DMS114 treated with DMSO at 0.1 percent for 48 hours (cell line): ENCODE measurements around the gene OLFM2.
"Not testable (repeated sequence)": the region's sequence is repeated elsewhere in the genome, so short reads cannot be mapped to it uniquely, and the experiment has no call there.

Experiments
- DNase-seq: peaks from one replicate; lab custom pipeline; 2025; ENCODE audit not compliant: unreplicated experiment; lab: John Stamatoyannopoulos, UW

OLFM2 gene

GRCh38 chr19:9836021-9836420 is 100.3 kb downstream of the OLFM2 start:
- DNase-seq = no peak

GRCh38 chr19:9835507-9835949 is 100.8 kb downstream of the OLFM2 start:
- DNase-seq = no peak

- DNase-seq = peak; percentile 94
Measured at GRCh38 chr19:9834726-9835506, 101.4 kb downstream of the OLFM2 start, which contains the start of gene PIN1. Gene PIN1 (plus strand): TSS chr19:9835318. CDS start chr19:9835345, 27 bp downstream.

DNA sequence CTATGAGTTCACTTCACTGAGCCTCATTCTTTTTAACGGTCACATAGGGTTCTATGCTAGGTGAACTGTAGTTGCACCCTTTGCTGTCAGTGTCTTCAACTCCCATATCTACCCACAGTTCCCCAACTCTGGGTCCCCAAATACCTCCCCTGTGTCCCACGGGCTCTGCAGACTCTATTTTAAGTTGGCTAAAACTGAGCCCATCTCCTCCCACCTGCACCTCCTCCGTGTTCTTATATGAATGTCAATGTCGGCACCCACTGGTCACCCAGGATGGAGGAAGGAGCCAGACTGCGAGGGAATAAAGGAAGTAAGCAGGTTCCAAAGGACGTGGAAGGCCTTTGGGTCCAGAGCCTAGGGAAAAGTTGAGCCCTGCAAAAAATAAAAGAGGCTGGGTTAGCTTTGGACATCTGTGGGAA is 102.0 kb downstream of the OLFM2 start:
- no peak for DNase-seq

DNA sequence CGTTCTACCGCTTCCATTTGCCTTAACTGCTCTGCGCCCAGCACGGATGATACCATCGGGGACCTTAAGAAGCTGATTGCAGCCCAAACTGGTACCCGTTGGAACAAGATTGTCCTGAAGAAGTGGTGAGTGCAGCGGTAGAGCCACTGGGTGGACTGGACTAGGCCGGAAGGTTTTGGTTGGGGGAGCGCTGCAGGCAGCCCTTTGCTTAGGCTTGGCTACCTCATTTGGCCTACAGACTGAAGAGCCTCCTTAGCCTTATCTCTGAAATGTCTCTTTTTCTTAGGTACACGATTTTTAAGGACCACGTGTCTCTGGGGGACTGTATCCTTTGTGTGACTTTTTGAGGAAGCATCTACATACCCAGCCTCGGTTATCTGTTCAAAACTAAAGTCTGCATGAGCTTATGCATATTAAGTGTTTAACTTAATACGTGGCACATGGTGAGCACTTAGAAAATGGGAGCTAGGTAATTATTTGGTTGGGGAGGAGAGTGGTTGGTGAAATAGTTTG is 107.7 kb downstream of the OLFM2 start:
- DNase-seq = no peak

DNA sequence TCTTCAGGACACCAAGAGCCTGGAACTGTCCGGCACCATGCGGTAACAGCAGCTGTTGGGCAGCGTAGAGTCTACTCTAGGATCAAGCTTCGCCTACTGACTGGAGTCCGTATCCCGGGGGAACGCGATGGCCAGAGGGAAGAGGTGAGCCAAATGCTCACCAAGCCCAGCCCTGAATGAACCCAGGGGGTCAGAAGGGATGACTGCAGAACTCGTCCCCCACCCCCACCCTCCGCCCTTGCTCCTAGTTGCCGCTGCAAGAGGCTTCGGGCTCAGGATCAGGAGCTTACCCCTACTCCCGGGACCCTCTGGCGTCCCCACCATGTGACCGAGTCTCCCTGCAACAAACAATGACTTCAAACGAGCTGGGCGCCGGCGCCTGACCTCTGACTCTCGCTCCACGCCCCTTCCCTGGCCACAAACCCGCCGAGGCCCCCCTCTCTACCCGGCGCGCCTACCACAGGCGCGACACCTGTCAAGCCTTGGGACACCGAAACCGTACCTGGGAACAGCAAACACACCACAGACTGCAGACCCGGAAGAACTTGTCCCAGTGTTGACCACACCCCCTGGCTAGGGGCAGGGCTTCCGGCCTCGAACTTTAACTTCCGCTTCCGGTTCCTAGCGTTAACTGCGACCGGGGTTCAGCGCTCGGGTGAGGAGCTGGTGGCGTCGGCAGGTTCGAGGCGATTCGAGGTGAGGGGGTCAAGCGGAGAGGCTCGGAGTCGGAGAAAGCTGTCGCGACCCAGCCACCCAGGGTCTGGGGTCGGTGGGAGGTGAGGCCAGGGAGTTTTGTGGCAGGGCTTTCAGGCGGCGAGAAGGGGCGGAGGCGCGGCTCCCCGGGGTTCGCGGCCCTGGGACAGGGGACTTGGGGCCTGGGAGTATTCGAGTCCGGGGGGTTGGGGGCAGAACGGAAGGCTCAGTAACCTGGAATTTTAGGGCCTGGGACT is 108.8 kb downstream of the OLFM2 start, which contains the start of gene UBL5:
Gene UBL5, plus strand, starts transcription at position 630 of the 950 bp plus-strand sequence. CDS start 420 bp downstream, outside the sequence.
- DNase-seq = peak; percentile 73

DNA sequence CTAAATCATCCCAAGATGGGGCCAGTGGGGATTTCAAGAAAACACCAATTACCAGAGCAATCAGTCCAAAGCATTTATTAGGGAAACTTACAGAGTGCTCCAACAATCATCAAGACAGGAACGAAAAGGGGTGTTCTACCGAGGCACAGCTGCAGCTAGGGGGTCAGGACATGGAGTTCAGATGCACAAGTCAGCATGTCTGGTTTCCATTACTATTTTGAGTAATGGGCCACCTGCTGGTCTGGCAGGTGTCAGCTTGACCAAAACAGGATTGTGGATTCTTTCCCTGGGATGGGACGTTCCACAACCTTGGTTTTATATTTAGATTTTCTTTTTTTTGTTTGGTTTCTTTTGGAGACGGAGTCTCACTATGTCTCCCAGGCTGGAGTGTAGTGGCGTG is 112.5 kb downstream of the OLFM2 start:
- DNase-seq = no peak

- not testable (repeated sequence) for DNase-seq
Measured at GRCh38 chr19:9820034-9820433, 116.3 kb downstream of the OLFM2 start.

- DNase-seq = no peak
Measured at GRCh38 chr19:9819596-9819909, 116.8 kb downstream of the OLFM2 start.

GRCh38 chr19:9818734-9819595 is 117.3 kb downstream of the OLFM2 start, which contains the start of gene FBXL12:
Gene FBXL12 (minus strand): TSS chr19:9819079. CDS start chr19:9818813, 266 bp downstream.
- peak; percentile 89 for DNase-seq

DNA sequence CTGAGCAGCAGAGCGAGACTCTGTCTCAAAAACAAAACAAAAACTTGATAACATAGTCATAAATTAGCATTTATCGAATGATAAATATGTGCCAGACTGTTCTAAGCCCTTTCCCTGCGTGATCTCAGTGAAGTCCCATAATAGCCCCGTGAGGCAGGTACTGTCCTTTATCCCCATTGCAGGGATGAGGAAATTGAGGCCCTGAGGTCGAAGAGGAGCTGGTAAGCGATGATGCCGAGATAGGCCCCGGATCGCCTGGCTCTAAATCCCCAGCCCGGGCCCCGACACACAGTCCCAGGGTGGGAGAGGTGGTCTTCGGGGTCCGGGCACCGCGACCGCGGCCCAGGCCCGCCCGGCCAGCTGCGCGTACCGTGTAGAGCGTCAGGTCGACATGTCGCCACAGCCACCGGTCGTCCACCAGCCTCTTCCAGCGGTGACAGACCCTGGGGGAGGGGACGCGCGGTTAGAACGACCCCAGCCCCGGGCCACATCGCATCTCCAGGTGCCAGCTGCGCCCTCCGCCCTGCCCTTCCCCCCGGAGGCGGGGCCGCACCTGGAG is 118.1 kb downstream of the OLFM2 start:
- DNase-seq = no peak

DNA sequence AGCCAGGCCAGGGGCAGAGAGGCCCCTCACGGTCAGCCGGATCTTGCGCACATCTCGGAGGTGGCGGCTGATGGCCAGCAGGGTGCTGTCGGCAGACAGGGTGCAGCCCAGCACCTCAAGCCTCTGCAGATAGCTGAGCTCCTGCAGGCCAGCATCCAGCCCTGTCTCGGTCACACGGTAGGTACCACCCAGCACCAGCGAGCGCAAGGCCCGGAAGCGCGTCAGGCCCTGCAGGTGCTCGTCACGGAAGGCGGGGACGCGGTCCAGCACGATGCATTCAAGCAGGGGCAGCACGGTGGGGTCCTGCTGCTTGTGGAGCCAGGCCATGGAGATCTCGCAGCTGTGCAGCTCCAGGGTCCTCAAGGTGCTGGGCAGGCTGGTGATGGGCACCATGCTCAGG is 125.2 kb downstream of the OLFM2 start:
- DNase-seq = no peak

GRCh38 chr19:9808855-9809824 is 127.2 kb downstream of the OLFM2 start:
- no peak for DNase-seq

- no peak for DNase-seq
Measured at GRCh38 chr19:9806803-9807202, 129.5 kb downstream of the OLFM2 start.
